SK-N-MC (cell line): ENCODE data around the gene INPP5E.

Source experiments
- EZH2 ChIP-seq: fragments of 200-600 bp; sonication (generic); IDR thresholded peaks from one replicate; pipeline ENCODE4 v1.6.1; 2017; ENCODE audit warnings: antibody characterized with exemption
- POLR2AphosphoS5 ChIP-seq: IDR thresholded peaks from 2 replicates; pipeline ENCODE4 v1.6.1; 2012; ENCODE audit warnings: mild to moderate bottlenecking, low read depth, low read length, borderline replicate concordance

DNA sequence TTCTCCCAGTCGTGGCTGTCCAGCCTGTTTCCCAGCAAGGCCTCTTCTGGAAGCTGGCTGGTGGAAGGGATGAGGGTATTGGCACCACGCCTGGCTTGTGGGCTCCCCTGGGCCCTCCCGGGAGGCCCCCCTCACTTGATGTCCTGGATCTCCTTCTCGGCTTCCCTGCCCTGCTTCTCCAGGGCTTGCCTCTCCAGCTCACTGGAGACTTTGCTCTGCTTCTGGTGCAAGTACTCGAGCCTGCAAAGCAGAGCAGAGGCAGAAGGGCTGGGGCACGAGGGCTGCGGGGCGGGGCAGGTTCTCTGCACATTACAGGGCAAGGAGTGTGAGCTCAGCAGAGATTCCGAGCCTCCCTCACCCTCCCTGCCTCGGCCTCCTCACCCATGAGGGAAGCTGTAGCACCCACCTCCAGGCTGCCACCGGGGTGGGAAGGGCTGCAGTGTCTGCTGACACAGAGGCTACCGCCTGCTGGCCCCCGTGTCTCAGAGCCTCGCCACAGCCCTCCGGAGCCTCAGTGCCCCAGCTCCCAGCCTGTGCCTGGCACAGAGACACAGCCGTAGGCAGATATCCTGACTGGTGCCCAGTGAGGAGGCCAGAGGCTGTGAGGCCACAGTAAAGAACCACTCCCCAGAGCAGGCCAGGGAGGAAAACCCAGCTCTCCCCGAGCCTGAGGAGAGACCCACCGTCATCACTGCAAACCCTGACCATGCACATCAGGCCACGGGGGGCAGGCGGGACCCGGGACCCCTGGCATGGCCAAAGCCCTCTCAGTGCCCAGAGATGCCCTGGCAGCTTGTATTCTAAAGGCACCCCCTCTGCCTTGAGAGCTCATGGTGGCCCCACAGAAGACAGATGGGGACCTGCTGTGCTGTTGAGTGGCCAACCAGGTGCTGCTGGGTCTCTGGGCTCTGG is 46.9 kb downstream of the INPP5E start:
- TF ChIP-seq EZH2 (no peak), POLR2AphosphoS5 (no peak)
